ENCODE results near the gene DPEP2. TPM values are rescaled to one million over a fixed set of nuclear protein-coding genes. Genes with fewer than 3 reads are reported as not detected.

The DPEP2 gene
- total and polyA plus RNA-seq, 2 of the 13 experiments (the other 11 are each of a cell fraction or from before 2014, with no cell fraction given), result 0.18 TPM; not detected in 1

- TF ChIP-seq NFAT5 (CRISPR knock-in tag; IDR thresholded peaks at IDR 0.05), result no peak
- TF ChIP-seq MAZ (IDR thresholded peaks at IDR 0.05; ENCODE audit: borderline replicate concordance, low read depth, low read length), result peak; percentile 86; the same call in 1 of the 2 replicates
- no peak for TF ChIP-seq MAZ (CRISPR knock-in tag; IDR thresholded peaks at IDR 0.05; ENCODE audit: low read depth)
- TF ChIP-seq SIN3B (IDR thresholded peaks at IDR 0.05; ENCODE audit: low read length), result no peak
- TF ChIP-seq GMEB1 (CRISPR knock-in tag; IDR thresholded peaks at IDR 0.05; ENCODE audit: borderline replicate concordance), result no peak
- TF ChIP-seq NBN (conservative IDR thresholded peaks at IDR 0.05), result no peak
- no peak for TF ChIP-seq SNAPC2 (CRISPR knock-in tag; IDR thresholded peaks at IDR 0.05)
- 0 out of 2 replicates have a peak, but pooled peaks have one; percentile 10 for TF ChIP-seq ZNF362 (CRISPR knock-in tag; IDR thresholded peaks at IDR 0.05; ENCODE audit: borderline replicate concordance)
- TF ChIP-seq ZNF670 (CRISPR knock-in tag; IDR thresholded peaks at IDR 0.05; ENCODE audit: borderline replicate concordance), result no peak
- no peak for TF ChIP-seq ATF6 (CRISPR knock-in tag; conservative IDR thresholded peaks at IDR 0.05)
- no peak for TF ChIP-seq HMGA1 (CRISPR knock-in tag; conservative IDR thresholded peaks at IDR 0.05)
- TF ChIP-seq YEATS4 (CRISPR knock-in tag; IDR thresholded peaks at IDR 0.05; ENCODE audit: borderline replicate concordance), result peak; percentile 20; the same call in 1 of the 2 replicates
- TF ChIP-seq HNF4G (IDR thresholded peaks at IDR 0.05; ENCODE audit: borderline replicate concordance, low read depth, low read length), result peak; percentile 96
- peak; percentile 93 for TF ChIP-seq HNF4G (CRISPR knock-in tag; IDR thresholded peaks at IDR 0.05; ENCODE audit: borderline replicate concordance, low read depth)
- TF ChIP-seq MBNL3 (CRISPR knock-in tag; conservative IDR thresholded peaks at IDR 0.05), result no peak
- no peak for TF ChIP-seq ZNF839 (CRISPR knock-in tag; IDR thresholded peaks at IDR 0.05; ENCODE audit: borderline replicate concordance)
- no peak for TF ChIP-seq SYNCRIP (IDR thresholded peaks at IDR 0.05; ENCODE audit: insufficient read depth, low read depth, low read length)
- no peak for TF ChIP-seq HNRNPUL1 (IDR thresholded peaks at IDR 0.05; ENCODE audit: low read depth, low read length)
- no peak for TF ChIP-seq ZNF446 (CRISPR knock-in tag; IDR thresholded peaks at IDR 0.05)
Measured at GRCh38 chr16:67943256-67943618, 56.0 kb downstream of the DPEP2 start (continued).

All from HepG2 (cell line).